Astrocyte (in vitro differentiated cells and primary cell): ENCODE data around the gene MAPK11. TPM values are rescaled to one million over a fixed set of nuclear protein-coding genes. Genes with fewer than 3 reads are reported as not detected.
A peak's percentile ranks its signal among the peaks of the same experiment; 100 is the strongest.

Experiments
- DNase-seq: peaks from one replicate; pipeline ENCODE4 v3.0.0-alpha.2; 2010; ENCODE audit warnings: low read depth
- FAIRE-seq: peaks from 2 replicates; lab custom pipeline; 2011; peaks lifted over from hg19 to GRCh38; lab: Jason Lieb, UNC
- H2AFZ ChIP-seq: 2 replicates; pipeline ENCODE4 v1.6.0; 2012; ENCODE audit warnings: low read depth, low read length, inconsistent platforms
- H3K27ac ChIP-seq: 2 replicates; pipeline ENCODE4 v1.5.1; 2011; ENCODE audit warnings: low read depth, low read length, inconsistent platforms
- H3K27me3 ChIP-seq: 2 replicates; pipeline ENCODE4 v1.6.0; 2011; ENCODE audit warnings: low read length, inconsistent platforms; ENCODE audit not compliant: insufficient read depth
- H3K36me3 ChIP-seq: 2 replicates; pipeline ENCODE4 v1.5.1; 2011; ENCODE audit warnings: low read length, inconsistent platforms; ENCODE audit not compliant: insufficient read depth
- H3K4me1 ChIP-seq: 2 replicates; pipeline ENCODE4 v1.5.1; 2011; ENCODE audit warnings: low read length, inconsistent platforms; ENCODE audit not compliant: insufficient read depth
- H3K4me2 ChIP-seq: 2 replicates; pipeline ENCODE4 v1.6.0; 2012; ENCODE audit warnings: low read length, inconsistent platforms
- H3K4me3 ChIP-seq: 2 replicates; pipeline ENCODE4 v1.5.1; 2011; ENCODE audit warnings: low read depth, mild to moderate bottlenecking, low read length, inconsistent platforms; ENCODE audit not compliant: insufficient read depth
- H3K79me2 ChIP-seq: 2 replicates; pipeline ENCODE4 v1.6.0; 2012; ENCODE audit warnings: mild to moderate bottlenecking, low read length, inconsistent platforms; ENCODE audit not compliant: insufficient read depth
- H3K9ac ChIP-seq: 2 replicates; pipeline ENCODE4 v1.6.0; 2012; ENCODE audit warnings: mild to moderate bottlenecking, low read length, inconsistent platforms
- H3K9me3 ChIP-seq: 2 replicates; pipeline ENCODE4 v1.5.1; 2012; ENCODE audit warnings: low read depth, mild to moderate bottlenecking, low read length, inconsistent platforms; ENCODE audit not compliant: insufficient read depth
- H4K20me1 ChIP-seq: 2 replicates; pipeline ENCODE4 v1.6.0; 2012; ENCODE audit warnings: low read length, inconsistent platforms; ENCODE audit not compliant: insufficient read depth
- H3K27ac Mint-ChIP-seq: one replicate; pipeline ENCODE4 v1.8.0; 2021; ENCODE audit warnings: mild to moderate bottlenecking, mixed read lengths; ENCODE audit not compliant: unreplicated experiment
- H3K27me3 Mint-ChIP-seq: one replicate; pipeline ENCODE4 v1.8.0; 2021; ENCODE audit warnings: low read depth, mixed read lengths; ENCODE audit not compliant: unreplicated experiment
- H3K36me3 Mint-ChIP-seq: one replicate; pipeline ENCODE4 v1.8.0; 2021; ENCODE audit warnings: low read depth, mixed read lengths; ENCODE audit not compliant: unreplicated experiment
- H3K4me1 Mint-ChIP-seq: one replicate; pipeline ENCODE4 v1.8.0; 2021; ENCODE audit warnings: low read depth, mixed read lengths; ENCODE audit not compliant: unreplicated experiment
- H3K4me3 Mint-ChIP-seq: one replicate; pipeline ENCODE4 v1.8.0; 2021; ENCODE audit warnings: mild to moderate bottlenecking, moderate library complexity, mixed read lengths; ENCODE audit not compliant: unreplicated experiment
- H3K9me3 Mint-ChIP-seq: one replicate; pipeline ENCODE4 v1.8.0; 2021; ENCODE audit warnings: mild to moderate bottlenecking, mixed read lengths; ENCODE audit not compliant: unreplicated experiment
- CTCF ChIP-seq: IDR thresholded peaks from 2 replicates; pipeline ENCODE4 v1.5.1; 2011; ENCODE audit warnings: low read depth, mild to moderate bottlenecking, inconsistent platforms, low read length, moderate library complexity; ENCODE audit not compliant: insufficient read depth
- EZH2 ChIP-seq: IDR thresholded peaks from 2 replicates; pipeline ENCODE4 v1.6.1; 2012; ENCODE audit warnings: mild to moderate bottlenecking, low read length, inconsistent platforms; ENCODE audit not compliant: insufficient read depth
- total RNA-seq: library from RNA; stranded (reverse); gene quantifications from 2 replicates; pipeline ENCODE4 v1.2.1, GENCODE V29; 2021

MAPK11 gene
- total RNA-seq, 1 donor from 2014 or later: 19.6 TPM

GRCh38 chr22:50220603-50221409, 49.4 kb downstream of the MAPK11 start:
- H3K4me3 Mint-ChIP-seq: no peak overlapping the region
- Histone ChIP-seq H3K36me3 (peaks cover 7% of the 10 kb centered on the region), H3K79me2 (peaks cover 4% of the 10 kb centered on the region), H4K20me1 (peaks cover 53% of the 10 kb centered on the region), H3K4me1 (no peaks in the 10 kb centered on the region), H3K9ac (no peak overlapping the region), H3K27me3 (no peaks in the 10 kb centered on the region), H3K27ac (no peak overlapping the region), H3K9me3 (no peaks in the 10 kb centered on the region), H2AFZ (no peak overlapping the region), H3K4me3 (no peak overlapping the region), H3K4me2 (no peak overlapping the region)
- H3K27ac Mint-ChIP-seq: peak overlapping the region; percentile 12
- DNase-seq: no peak
- no peaks in the 10 kb centered on the region for H3K27me3 Mint-ChIP-seq
- H3K4me1 Mint-ChIP-seq: peaks cover 2% of the 10 kb centered on the region
- FAIRE-seq: no peak
- H3K36me3 Mint-ChIP-seq: peaks cover 11% of the 10 kb centered on the region
- H3K9me3 Mint-ChIP-seq: no peaks in the 10 kb centered on the region
- TF ChIP-seq CTCF: no peak
- no peak for TF ChIP-seq EZH2

GRCh38 chr22:50219800-50220602, 50.2 kb downstream of the MAPK11 start:
- Mint-ChIP-seq H3K4me3 (no peak overlapping the region), H3K9me3 (no peaks in the 10 kb centered on the region), H3K27ac (peak overlapping the region; percentile 26), H3K27me3 (no peaks in the 10 kb centered on the region), H3K36me3 (peaks cover 8% of the 10 kb centered on the region), H3K4me1 (peaks cover 2% of the 10 kb centered on the region)
- no peaks in the 10 kb centered on the region for H3K4me1 ChIP-seq
- H3K27me3 ChIP-seq: no peaks in the 10 kb centered on the region
- H3K27ac ChIP-seq: no peak overlapping the region
- no peaks in the 10 kb centered on the region for H3K9me3 ChIP-seq
- DNase-seq: no peak
- H3K4me2 ChIP-seq: no peak overlapping the region
- no peak overlapping the region for H2AFZ ChIP-seq
- H3K79me2 ChIP-seq: peaks cover 10% of the 10 kb centered on the region
- peaks cover 7% of the 10 kb centered on the region for H3K36me3 ChIP-seq
- peaks cover 56% of the 10 kb centered on the region for H4K20me1 ChIP-seq
- FAIRE-seq: no peak
- no peak for TF ChIP-seq EZH2
- no peak for TF ChIP-seq CTCF
- H3K4me3 ChIP-seq: no peak overlapping the region
- H3K9ac ChIP-seq: no peak overlapping the region
